Measurements from ENCODE around the gene RAP1B. TPM values are rescaled to one million over a fixed set of nuclear protein-coding genes. Genes with fewer than 3 reads are reported as not detected.

Gene RAP1B
- total RNA-seq, 2 experiments from 2014 or later: 278 to 289 TPM

DNA sequence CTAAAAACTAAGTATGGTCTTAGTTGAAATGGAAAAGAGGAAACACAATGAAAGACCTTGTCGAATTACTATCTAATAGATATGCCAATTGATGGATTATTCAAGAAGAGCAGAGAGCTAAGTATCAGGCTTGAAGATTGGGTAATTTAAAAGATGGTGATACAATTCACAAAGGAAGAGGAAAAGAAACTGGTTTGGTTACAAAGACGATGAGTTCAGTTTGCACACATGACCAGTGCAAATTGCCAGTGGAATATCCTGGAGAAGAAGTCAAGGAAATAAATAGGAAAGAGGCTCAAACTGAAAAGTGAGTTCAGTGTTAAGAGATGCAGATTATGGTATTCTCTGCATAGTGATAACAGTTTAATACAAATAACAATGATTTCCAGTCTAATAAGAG lies 2.5 kb upstream of the RAP1B start:
- POLR2A ChIA-PET: no interaction called here
- CTCF ChIA-PET: interaction anchor here (0.6 to 1.5 kb wide), 3 partner anchors 12 to 105 kb away, joined by 3 to 5 read pairs (median 3); no protein-coding TSS in a partner anchor

GRCh38 chr12:68609998-68610369 lies 715 bp upstream of the RAP1B start:
- CTCF ChIA-PET: interaction anchor here (0.9 to 1.2 kb wide), 3 partner anchors 198 to 246 kb away, joined by 3 to 4 read pairs (median 3); partner anchors contain the start of gene MDM2
- POLR2A ChIA-PET: interaction anchor here (0.8 to 2.3 kb wide), 9 partner anchors 14 to 147 kb away, joined by 3 to 8 read pairs (median 5); no protein-coding TSS in a partner anchor

GRCh38 chr12:68611094-68611805 lies 551 bp downstream of the RAP1B start:
- ChIA-PET CTCF (interaction anchor here (0.6 to 1.2 kb wide), 4 partner anchors 81 to 247 kb away, joined by 3 to 5 read pairs (median 4); partner anchors contain the start of gene MDM2), POLR2A (interaction anchor here (0.6 to 2.3 kb wide), 12 partner anchors 10 to 370 kb away, joined by 3 to 7 read pairs (median 4); no protein-coding TSS in a partner anchor)

- POLR2A ChIA-PET: interaction anchor here (1.3 to 1.9 kb wide), 2 partner anchors 129 kb away, joined by 3 to 6 read pairs; no protein-coding TSS in a partner anchor
- CTCF ChIA-PET: interaction anchor here (1.3 kb wide), 1 partner anchor 33 kb away, joined by 4 read pairs; no protein-coding TSS in a partner anchor
Observed at GRCh38 chr12:68611806-68612160, 1.1 kb downstream of the RAP1B start.

- POLR2A ChIA-PET: interaction anchor here (0.8 to 1.3 kb wide), 4 partner anchors 9 to 149 kb away, joined by 3 read pairs; no protein-coding TSS in a partner anchor
- CTCF ChIA-PET: interaction anchor here (1.0 to 1.3 kb wide), 2 partner anchors 32 to 110 kb away, joined by 3 to 4 read pairs; no protein-coding TSS in a partner anchor
Observed at GRCh38 chr12:68612202-68612601, 1.5 kb downstream of the RAP1B start.

DNA sequence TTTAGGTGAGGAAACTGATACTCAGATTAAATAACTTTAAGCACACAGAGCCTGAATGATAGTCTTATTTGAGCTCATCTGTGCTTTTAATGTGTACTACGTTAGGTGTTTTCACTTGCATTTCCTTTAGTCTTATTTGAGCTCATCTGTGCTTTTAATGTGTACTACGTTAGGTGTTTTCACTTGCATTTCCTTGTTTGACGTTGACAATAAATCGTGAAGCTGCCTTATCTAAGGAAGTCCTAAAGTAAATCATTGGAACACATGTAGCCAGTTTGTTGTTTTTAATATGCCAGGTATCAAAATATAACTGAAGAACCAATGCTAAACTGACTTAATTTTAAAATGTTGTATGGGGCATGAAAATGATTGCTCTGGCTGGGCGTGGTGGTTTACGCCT lies 2.0 kb downstream of the RAP1B start:
- CTCF ChIA-PET: interaction anchor here (0.8 to 1.3 kb wide), 3 partner anchors 32 to 115 kb away, joined by 3 to 5 read pairs (median 4); no protein-coding TSS in a partner anchor

DNA sequence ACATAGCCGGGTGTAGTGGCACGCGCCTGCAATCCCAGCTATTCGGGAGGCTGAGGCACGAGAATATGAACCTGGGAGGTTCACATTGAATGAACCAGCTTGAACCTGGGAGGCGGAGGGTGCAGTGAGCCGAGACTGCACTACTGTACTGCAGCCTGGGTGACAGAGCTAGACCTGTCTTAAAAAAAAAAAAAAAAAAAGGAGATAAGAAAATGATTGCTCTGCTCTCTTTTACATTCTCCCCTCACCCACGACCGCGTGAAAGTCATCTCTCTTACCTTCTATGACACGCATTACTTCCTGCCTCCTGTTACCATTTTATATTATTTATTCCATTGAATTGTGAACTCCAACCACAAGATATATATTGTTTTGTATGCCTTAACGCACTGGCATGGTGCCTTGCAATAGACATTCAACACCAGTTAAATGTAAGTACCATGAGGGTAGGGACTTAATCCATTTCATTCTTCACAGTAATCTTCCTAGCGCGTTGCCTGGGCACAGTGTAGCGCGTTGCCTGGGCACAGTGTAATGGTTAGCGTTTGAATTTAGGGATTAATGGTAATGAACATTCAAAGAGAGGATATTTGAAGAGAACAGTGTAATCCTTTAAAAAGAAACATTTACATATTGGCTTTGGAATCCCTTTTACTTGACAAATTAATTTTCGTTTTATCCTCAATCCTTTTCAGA lies 2.7 kb downstream of the RAP1B start:
- ChIA-PET POLR2A (interaction anchor here (0.5 to 1.6 kb wide), 9 partner anchors 10 to 584 kb away, joined by 3 to 6 read pairs (median 3); no protein-coding TSS in a partner anchor), CTCF (interaction anchor here (0.8 to 1.3 kb wide), 4 partner anchors 31 to 163 kb away, joined by 3 to 5 read pairs (median 4); no protein-coding TSS in a partner anchor)

More for the DNA sequence above, 2.0 kb downstream of the RAP1B start:
- POLR2A ChIA-PET: interaction anchor here (0.5 to 1.6 kb wide), 10 partner anchors 9 to 583 kb away, joined by 3 to 6 read pairs (median 3); no protein-coding TSS in a partner anchor

GRCh38 chr12:68614105-68614679 lies 3.5 kb downstream of the RAP1B start:
- POLR2A ChIA-PET: interaction anchor here (0.9 to 1.6 kb wide), 2 partner anchors 117 to 133 kb away, joined by 4 to 5 read pairs; no protein-coding TSS in a partner anchor

DNA sequence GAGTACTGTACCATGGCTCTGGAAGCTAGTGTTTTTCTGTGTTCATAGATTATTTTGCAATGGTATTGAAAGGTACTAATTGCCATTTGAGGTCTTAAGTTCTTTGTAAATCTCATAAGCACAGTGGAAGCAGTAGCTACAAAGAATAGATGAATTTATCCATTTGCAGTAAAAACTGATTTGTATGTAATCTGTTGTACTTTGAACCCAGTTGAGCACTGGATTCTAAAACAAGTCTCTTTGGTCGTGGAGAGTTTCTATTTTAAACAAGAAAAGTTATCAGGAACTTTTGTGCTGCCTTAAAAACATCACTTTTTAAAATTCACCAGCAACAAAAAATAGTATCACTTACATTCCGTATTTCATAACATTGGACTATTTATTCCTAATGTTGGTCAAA lies 4.1 kb downstream of the RAP1B start:
- ChIA-PET POLR2A (interaction anchor here (0.9 kb wide), 1 partner anchor 118 kb away, joined by 5 read pairs; no protein-coding TSS in a partner anchor), CTCF (no interaction called here)

More at GRCh38 chr12:68614105-68614679, 3.5 kb downstream of the RAP1B start:
- CTCF ChIA-PET: interaction anchor here (0.6 to 1.3 kb wide), 2 partner anchors 51 to 164 kb away, joined by 3 to 4 read pairs; no protein-coding TSS in a partner anchor

DNA sequence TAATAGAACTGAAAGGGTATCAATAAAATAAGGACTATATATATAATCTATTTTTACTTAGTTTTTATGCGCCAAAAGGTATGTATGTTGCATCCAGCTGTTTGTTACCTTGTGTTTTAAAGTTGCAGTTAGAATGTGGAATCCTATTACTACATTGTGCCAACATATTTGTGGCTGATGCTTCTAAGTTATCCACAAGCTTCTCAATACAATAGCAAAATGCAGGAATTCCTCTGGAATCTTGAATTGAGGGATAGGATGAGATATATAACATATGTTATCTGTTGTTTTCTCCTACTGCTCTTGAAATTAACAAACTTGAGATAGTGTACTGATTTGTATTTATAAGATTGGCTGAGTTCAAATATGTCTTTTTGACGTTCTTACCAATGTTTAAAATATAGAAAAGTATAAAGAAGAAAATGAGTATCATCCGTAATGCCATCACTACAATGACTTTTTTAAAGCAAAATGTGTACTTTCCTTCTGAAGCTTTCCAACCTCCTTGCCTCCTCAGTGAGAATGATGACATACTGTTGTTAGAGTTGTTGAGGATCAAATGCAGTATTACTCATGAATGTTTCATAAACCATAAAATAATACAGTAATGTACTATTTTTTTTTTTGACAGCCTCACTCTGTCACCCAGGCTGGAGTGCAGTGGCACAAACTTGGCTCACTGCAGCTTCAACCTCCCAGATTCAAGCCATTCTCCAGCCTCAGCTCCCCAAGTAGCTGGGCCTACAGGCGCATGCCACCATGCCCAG lies 6.6 kb downstream of the RAP1B start:
- CTCF ChIA-PET: interaction anchor here (0.6 kb wide), 1 partner anchor 37 kb away, joined by 4 read pairs; no protein-coding TSS in a partner anchor
- POLR2A ChIA-PET: interaction anchor here (0.6 to 1.2 kb wide), 5 partner anchors 9 to 556 kb away, joined by 3 to 6 read pairs (median 3); no protein-coding TSS in a partner anchor

DNA sequence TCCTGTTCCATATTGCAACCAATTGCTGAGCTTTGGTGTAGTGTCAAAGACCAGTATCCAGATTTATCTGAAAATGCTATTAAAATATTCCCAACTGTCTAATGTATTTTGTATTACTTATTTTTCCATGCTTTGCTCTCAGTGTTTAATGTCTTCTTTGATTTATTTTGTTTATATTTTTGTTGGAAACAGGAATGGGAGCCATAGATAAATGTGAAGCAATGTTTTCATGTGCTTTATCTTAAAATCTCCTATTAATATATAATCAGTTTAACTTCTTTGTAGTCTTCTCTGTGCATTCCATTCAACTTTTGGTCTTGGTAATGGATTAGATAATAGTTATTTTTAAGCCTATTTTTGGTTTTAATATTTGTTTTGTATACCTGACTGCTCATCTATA lies 8.8 kb downstream of the RAP1B start:
- ChIA-PET CTCF (no interaction called here), POLR2A (no interaction called here)

DNA sequence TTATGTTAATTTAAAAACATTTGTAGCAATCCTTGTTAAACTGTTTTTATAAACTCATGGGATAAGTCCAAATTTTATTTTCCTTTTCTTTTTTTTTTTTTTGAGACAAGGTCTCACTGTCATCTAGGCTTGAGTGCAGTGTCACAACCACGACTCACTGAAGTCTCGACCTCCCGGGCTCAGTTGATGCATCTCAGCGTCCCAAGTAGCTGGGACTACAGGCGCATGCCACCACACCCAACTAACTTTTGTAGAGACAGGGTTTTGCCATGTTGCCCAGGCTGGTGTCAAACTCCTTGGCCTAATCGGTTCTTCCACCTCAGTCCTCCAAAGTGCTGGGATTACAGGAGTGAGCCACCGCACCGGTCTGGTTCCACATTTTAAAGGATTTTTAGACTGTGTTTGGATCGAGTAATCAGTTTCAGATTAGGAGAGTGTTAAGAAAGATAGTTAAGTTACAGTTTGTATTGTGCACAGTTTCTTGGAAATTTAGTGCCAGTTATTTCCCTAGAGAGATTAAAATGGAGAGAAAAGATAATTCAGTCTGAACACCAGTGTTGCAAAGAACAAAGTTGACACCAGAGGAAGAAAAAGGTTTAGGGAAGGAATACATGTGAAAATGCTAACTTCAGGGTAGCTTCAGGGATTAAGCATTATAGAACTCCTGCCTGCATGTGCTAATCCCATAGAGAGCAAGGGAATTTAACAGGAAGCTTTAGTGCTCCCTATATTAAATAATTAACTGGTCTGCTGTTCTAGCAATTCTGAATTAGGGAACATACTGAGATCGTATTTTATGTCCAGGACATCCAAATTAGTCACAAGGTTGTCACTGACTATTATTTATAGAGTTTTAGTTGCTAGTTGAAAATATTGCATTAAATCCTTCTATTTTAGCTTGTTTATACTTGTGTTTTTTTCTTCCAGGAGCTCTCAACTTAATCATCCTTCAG lies 10.1 kb downstream of the RAP1B start:
- ChIA-PET CTCF (no interaction called here), POLR2A (interaction anchor here (0.5 to 0.8 kb wide), 3 partner anchors 10 to 190 kb away, joined by 3 read pairs; partner anchors contain the start of gene RAP1B)

DNA sequence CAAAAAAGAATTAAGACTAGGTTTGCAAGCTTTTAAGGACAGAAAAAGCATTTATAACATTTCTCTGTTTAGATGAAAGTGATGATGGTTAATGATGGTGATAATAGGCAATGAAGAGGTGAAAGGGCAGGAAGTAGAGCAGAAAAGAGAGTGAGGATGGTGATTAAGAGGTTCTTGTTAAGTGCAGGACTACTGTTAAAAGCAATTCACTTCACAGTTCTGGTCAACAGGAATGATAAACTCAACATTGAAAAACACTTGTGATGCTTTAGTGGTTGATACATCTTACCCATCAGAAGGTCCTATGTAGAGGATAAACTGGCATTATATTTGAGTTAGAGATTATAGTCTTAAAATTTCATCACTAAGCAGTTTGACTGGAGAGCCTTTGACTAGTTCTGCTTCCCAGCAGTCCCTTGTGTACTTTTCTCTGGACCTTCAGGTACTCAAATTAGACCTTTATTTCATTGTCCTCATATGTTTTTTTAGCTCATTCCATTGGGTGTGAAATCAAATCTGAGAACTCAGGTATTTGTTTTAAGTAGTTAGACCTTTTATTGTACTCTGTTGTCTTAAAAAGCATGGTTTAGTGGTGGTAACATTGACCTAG lies 10.9 kb downstream of the RAP1B start:
- POLR2A ChIA-PET: interaction anchor here (0.5 to 0.8 kb wide), 2 partner anchors 11 to 189 kb away, joined by 3 read pairs; partner anchors contain the start of gene RAP1B
- CTCF ChIA-PET: interaction anchor here (0.6 kb wide), 1 partner anchor 316 kb away, joined by 3 read pairs; no protein-coding TSS in a partner anchor

DNA sequence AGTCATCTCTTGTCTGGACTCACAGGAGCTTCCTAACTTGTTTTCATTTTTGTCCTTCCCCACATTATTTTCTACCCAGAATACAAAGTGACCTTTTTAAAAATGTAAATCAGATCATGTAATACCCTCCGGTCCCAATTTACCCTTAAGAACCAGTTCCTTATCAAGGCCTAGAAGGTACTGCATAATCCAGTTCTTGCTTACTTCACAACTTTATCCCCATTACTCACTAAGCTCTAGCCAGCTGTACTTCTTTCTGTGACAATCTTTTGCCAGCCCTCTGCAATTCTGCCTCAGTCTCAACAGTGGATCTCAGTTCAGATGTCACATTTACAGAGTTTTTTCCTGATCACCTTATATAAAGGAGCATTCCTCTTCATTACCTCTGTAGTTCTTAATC lies 11.6 kb downstream of the RAP1B start:
- CTCF ChIA-PET: interaction anchor here (0.6 kb wide), 1 partner anchor 316 kb away, joined by 3 read pairs; no protein-coding TSS in a partner anchor
- POLR2A ChIA-PET: interaction anchor here (0.6 kb wide), 1 partner anchor 82 kb away, joined by 3 read pairs; no protein-coding TSS in a partner anchor

GRCh38 chr12:68623059-68623458 lies 12.4 kb downstream of the RAP1B start:
- ChIA-PET CTCF (interaction anchor here (1.3 kb wide), 1 partner anchor 13 kb away, joined by 3 read pairs; no protein-coding TSS in a partner anchor), POLR2A (no interaction called here)

DNA sequence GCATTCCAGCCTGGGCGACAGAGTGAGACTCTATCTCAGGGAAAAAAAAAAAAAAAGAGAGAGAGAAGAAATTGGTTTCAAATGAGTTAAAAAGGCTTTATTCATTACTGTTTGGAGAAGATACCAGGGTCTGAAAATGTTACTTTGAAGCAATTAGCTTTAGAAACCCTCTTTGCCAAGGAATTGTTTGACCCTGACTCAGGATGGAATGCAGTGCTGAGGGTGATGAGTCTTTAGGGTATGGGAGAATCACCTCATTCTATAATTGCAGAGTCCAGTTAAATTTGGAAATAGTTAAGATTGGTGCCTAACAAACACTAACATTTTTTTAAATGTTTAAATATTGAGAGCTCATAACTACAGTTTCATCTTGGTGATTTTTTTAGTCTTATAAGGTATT lies 13.3 kb downstream of the RAP1B start:
- ChIA-PET POLR2A (no interaction called here), CTCF (interaction anchor here (1.3 kb wide), 1 partner anchor 12 kb away, joined by 3 read pairs; no protein-coding TSS in a partner anchor)
